ENCODE measurements around the gene CWF19L2. TPM values are rescaled to one million over a fixed set of nuclear protein-coding genes. Genes with fewer than 3 reads are reported as not detected.

The CWF19L2 gene
- total RNA-seq, 4 donors from 2014 or later, result 14.9 to 47.3 (median 26.7) TPM

DNA sequence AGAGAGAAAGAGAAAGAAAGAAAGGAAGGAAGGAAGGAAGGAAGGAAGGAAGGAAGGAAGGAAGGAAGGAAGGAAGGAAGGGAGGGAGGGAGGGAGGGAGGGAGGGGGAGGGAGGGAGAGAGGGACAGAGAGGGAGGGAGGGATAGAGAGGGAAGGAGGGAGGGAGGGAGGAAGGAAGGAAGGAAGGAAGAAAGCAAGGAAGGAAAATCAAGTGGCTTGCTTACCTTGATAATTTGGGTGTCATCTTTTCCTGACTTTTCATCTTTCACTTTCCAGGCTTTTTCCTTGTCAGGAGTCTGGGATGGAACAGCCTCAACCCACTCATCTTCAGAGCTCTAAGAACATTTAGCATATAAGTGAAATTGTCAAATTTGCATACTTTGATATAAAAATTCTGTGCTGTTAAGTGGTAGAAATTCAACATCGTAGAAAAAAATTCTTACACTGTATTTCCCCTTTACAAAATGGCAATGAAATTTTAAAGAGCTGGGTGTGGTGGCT is 14.9 kb downstream of the CWF19L2 start:
- Histone ChIP-seq H3K4me3 (no peak overlapping the region), H3K36me3 (peaks cover 0 to 85% of the 10 kb centered on the region in 2 donors), H3K27ac (no peak overlapping the region), H3K9me3 (no peaks in the 10 kb centered on the region), H3K4me1 (no peaks in the 10 kb centered on the region), H3K27me3 (no peaks in the 10 kb centered on the region)
- WGBS, 2 donors (ENCODE audit: low coverage in 1 of 2), result 100% methylated on average over 1 of the region's 1 CpG
- TF ChIP-seq POLR2A (IDR thresholded peaks at IDR 0.05) (no peak), EP300 (IDR thresholded peaks at IDR 0.05) (no peak), POLR2AphosphoS5 (IDR thresholded peaks at IDR 0.05) (no peak)
- TF ChIP-seq, protein P1, sequence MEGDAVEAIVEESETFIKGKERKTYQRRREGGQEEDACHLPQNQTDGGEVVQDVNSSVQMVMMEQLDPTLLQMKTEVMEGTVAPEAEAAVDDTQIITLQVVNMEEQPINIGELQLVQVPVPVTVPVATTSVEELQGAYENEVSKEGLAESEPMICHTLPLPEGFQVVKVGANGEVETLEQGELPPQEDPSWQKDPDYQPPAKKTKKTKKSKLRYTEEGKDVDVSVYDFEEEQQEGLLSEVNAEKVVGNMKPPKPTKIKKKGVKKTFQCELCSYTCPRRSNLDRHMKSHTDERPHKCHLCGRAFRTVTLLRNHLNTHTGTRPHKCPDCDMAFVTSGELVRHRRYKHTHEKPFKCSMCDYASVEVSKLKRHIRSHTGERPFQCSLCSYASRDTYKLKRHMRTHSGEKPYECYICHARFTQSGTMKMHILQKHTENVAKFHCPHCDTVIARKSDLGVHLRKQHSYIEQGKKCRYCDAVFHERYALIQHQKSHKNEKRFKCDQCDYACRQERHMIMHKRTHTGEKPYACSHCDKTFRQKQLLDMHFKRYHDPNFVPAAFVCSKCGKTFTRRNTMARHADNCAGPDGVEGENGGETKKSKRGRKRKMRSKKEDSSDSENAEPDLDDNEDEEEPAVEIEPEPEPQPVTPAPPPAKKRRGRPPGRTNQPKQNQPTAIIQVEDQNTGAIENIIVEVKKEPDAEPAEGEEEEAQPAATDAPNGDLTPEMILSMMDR (IDR thresholded peaks at IDR 0.05), result no peak
- ATAC-seq, result no peak

- WGBS, 2 donors (ENCODE audit: low coverage in 1 of 2), result 81 to 95% methylated on average over 6 of the region's 6 CpGs
- Histone ChIP-seq H3K27ac (no peak overlapping the region), H3K36me3 (peaks cover 0 to 75% of the 10 kb centered on the region in 2 donors), H3K27me3 (no peaks in the 10 kb centered on the region), H3K4me1 (no peaks in the 10 kb centered on the region), H3K4me3 (no peak overlapping the region), H3K9me3 (no peaks in the 10 kb centered on the region)
- TF ChIP-seq, protein P1 (IDR thresholded peaks at IDR 0.05), result no peak
- no peak for TF ChIP-seq POLR2AphosphoS5 (IDR thresholded peaks at IDR 0.05)
- no peak for TF ChIP-seq POLR2A (IDR thresholded peaks at IDR 0.05)
- no peak for TF ChIP-seq EP300 (IDR thresholded peaks at IDR 0.05)
- ATAC-seq, result no peak
Measured at GRCh38 chr11:107439586-107440167, 17.9 kb downstream of the CWF19L2 start.

DNA sequence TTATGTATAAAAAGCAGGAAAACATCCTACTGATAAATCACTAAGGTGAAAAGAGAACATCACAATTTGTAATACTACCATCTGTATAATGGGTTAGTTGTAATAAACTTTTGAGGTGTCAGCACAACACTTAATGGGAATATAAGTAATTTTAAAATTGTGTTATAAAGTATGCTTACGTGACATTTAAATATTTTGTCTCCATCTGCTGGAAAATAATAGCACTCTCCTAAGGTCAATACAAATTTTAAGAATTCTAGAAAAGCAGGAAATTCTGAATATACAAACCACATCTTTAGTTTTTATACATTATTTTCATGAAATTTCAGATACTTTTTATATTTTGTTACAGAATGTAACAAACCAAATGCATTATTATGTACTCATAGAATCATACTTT is 19.5 kb downstream of the CWF19L2 start:
- H3K4me1 ChIP-seq, result no peaks in the 10 kb centered on the region
- no peaks in the 10 kb centered on the region for H3K27me3 ChIP-seq
- H3K4me3 ChIP-seq, result no peak overlapping the region
- no peak overlapping the region for H3K27ac ChIP-seq
- H3K9me3 ChIP-seq, result no peaks in the 10 kb centered on the region
- peaks cover 0 to 61% of the 10 kb centered on the region in 2 donors for H3K36me3 ChIP-seq
- no peak for TF ChIP-seq EP300 (IDR thresholded peaks at IDR 0.05)
- TF ChIP-seq, protein P1 (IDR thresholded peaks at IDR 0.05), result no peak
- no peak for TF ChIP-seq POLR2AphosphoS5 (IDR thresholded peaks at IDR 0.05)
- no peak for TF ChIP-seq POLR2A (IDR thresholded peaks at IDR 0.05)
- ATAC-seq, result no peak
- WGBS, 2 donors (ENCODE audit: low coverage in 1 of 2), result 81 to 82% methylated on average over 1 of the region's 1 CpG

- TF ChIP-seq POLR2AphosphoS5 (IDR thresholded peaks at IDR 0.05) (no peak), EP300 (IDR thresholded peaks at IDR 0.05) (no peak), POLR2A (IDR thresholded peaks at IDR 0.05) (no peak)
- TF ChIP-seq, protein P1 (IDR thresholded peaks at IDR 0.05), result no peak
- WGBS, 2 donors (ENCODE audit: low coverage in 1 of 2), result 79 to 91% methylated on average over 3 of the region's 3 CpGs
- Histone ChIP-seq H3K4me1 (no peaks in the 10 kb centered on the region), H3K9me3 (no peaks in the 10 kb centered on the region), H3K27me3 (no peaks in the 10 kb centered on the region), H3K27ac (no peak overlapping the region), H3K4me3 (no peak overlapping the region), H3K36me3 (peaks cover 0 to 48% of the 10 kb centered on the region in 2 donors)
- no peak for ATAC-seq
Measured at GRCh38 chr11:107430525-107430924, 27.1 kb downstream of the CWF19L2 start.

DNA sequence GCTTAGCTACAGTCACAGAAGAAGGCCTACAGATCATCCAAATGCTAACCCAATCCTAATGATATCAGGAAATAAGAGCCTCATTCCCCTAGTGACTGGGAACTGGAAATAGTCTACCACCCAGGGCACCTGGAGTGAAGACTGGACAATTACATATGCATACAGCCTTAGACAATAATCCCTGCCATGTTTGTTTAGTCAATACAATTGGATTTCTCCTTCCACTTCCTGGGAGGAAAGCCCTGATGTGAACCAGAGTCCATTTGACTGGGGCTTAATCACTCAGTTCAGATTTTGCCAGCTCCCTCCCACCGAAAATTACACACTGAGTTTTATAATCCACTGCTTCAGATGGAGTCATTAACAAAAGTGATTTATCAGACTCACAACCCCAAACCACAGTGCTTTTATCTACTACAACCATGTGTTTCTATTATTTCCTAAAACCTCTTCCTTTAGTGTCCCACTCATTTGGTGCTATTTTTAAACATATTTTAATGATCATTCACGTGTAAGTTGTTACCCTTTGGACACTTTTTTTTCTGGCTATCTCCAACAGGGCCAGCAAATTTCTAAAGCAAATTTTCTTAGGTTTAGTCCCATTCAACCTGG is 29.9 kb downstream of the CWF19L2 start:
- H3K36me3 ChIP-seq, result peaks cover 0 to 42% of the 10 kb centered on the region in 2 donors
- ATAC-seq, result no peak
- H3K4me1 ChIP-seq, result no peaks in the 10 kb centered on the region
- no peaks in the 10 kb centered on the region for H3K27me3 ChIP-seq
- 47 to 52% methylated on average over 2 of the region's 2 CpGs for WGBS, 2 donors (ENCODE audit: low coverage in 1 of 2)
- TF ChIP-seq POLR2A (IDR thresholded peaks at IDR 0.05) (no peak), EP300 (IDR thresholded peaks at IDR 0.05) (no peak), POLR2AphosphoS5 (IDR thresholded peaks at IDR 0.05) (no peak)
- TF ChIP-seq, protein P1 (IDR thresholded peaks at IDR 0.05), result no peak
- no peak overlapping the region for H3K27ac ChIP-seq
- no peaks in the 10 kb centered on the region for H3K9me3 ChIP-seq
- H3K4me3 ChIP-seq, result no peak overlapping the region
